Testis (tissue), 2 donors: ENCODE results near the gene SOX14.

Experiments
- CTCF ChIP-seq, 3 experiments: fragments of 450-650 bp in 2 of 3; fragments of 200-600 bp in 1 of 3; sonication (generic) in 1 of 3; IDR thresholded peaks; one replicate each; pipeline ENCODE4 v1.5.1; 2016 to 2019; ENCODE audit warnings: antibody characterized with exemption in 3 of 3, mild to moderate bottlenecking in 2 of 3, moderate library complexity in 1 of 3
- POLR2A ChIP-seq: fragments of 450-650 bp; IDR thresholded peaks from one replicate; pipeline ENCODE4 v1.6.1; 2017; ENCODE audit warnings: antibody characterized with exemption, mild to moderate bottlenecking, moderate library complexity

- TF ChIP-seq CTCF (IDR thresholded peaks at IDR 0.05), result no peak
- no peak for TF ChIP-seq POLR2A
Measured at GRCh38 chr3:137771401-137772213, 7.5 kb downstream of the SOX14 start.
